NCI-H1092 treated with DMSO at 0.1 percent for 48 hours (cell line): ENCODE measurements around the gene ADRA2A.

Experiments used
- DNase-seq: peaks from one replicate; lab custom pipeline; 2025; lab: John Stamatoyannopoulos, UW

ADRA2A gene

GRCh38 chr10:111083222-111084095 lies 6.6 kb downstream of the ADRA2A start:
- DNase-seq = no peak

- DNase-seq = no peak
These were observed 7.8 kb downstream of the ADRA2A start for GRCh38 chr10:111084366-111085255.

- DNase-seq = no peak
These were observed 9.0 kb downstream of the ADRA2A start for GRCh38 chr10:111085690-111086353.

- no peak for DNase-seq
These were observed 9.7 kb downstream of the ADRA2A start for GRCh38 chr10:111086574-111086973.

GRCh38 chr10:111087331-111087756 lies 10.5 kb downstream of the ADRA2A start:
- no peak for DNase-seq

GRCh38 chr10:111087968-111088505 lies 11.2 kb downstream of the ADRA2A start:
- no peak for DNase-seq

GRCh38 chr10:111089293-111089692 lies 12.5 kb downstream of the ADRA2A start:
- no peak for DNase-seq

- DNase-seq = no peak
These were observed 15.0 kb downstream of the ADRA2A start for GRCh38 chr10:111091833-111092232.

GRCh38 chr10:111093741-111094380 lies 17.0 kb downstream of the ADRA2A start:
- DNase-seq = no peak

- DNase-seq = no peak
These were observed 22.0 kb downstream of the ADRA2A start for GRCh38 chr10:111098679-111099437.

- DNase-seq = no peak
These were observed 23.4 kb downstream of the ADRA2A start for GRCh38 chr10:111100198-111100597.

- no peak for DNase-seq
These were observed 25.0 kb downstream of the ADRA2A start for GRCh38 chr10:111101796-111102195.

GRCh38 chr10:111102359-111102837 lies 25.6 kb downstream of the ADRA2A start:
- no peak for DNase-seq

GRCh38 chr10:111103196-111103840 lies 26.5 kb downstream of the ADRA2A start:
- no peak for DNase-seq

- no peak for DNase-seq
These were observed 28.0 kb downstream of the ADRA2A start for GRCh38 chr10:111104811-111105210.

- DNase-seq = no peak
These were observed 29.3 kb downstream of the ADRA2A start for GRCh38 chr10:111106081-111106480.

GRCh38 chr10:111107023-111107422 lies 30.2 kb downstream of the ADRA2A start:
- DNase-seq = no peak

GRCh38 chr10:111107846-111108245 lies 31.0 kb downstream of the ADRA2A start:
- DNase-seq = no peak

GRCh38 chr10:111108441-111108840 lies 31.6 kb downstream of the ADRA2A start:
- no peak for DNase-seq
